GM18867 (cell line): Measurements from ENCODE around the gene SH3GL2.
"Not testable (repeated sequence)": the region's sequence is repeated elsewhere in the genome, so short reads cannot be mapped to it uniquely, and the experiment has no call there.

ENCODE experiments used
- ATAC-seq: cut with Tn5 transposase; IDR thresholded peaks from one replicate; pipeline ENCODE4 v1.9.1; 2021; ENCODE audit warnings: mild to moderate bottlenecking, moderate library complexity; ENCODE audit not compliant: unreplicated experiment

SH3GL2 gene

GRCh38 chr9:17739736-17740135, 160.9 kb downstream of the SH3GL2 start:
- ATAC-seq: no peak

- no peak for ATAC-seq
Measured at GRCh38 chr9:17742067-17742466, 163.2 kb downstream of the SH3GL2 start.

GRCh38 chr9:17744786-17745185, 165.9 kb downstream of the SH3GL2 start:
- no peak for ATAC-seq

- ATAC-seq: no peak
Measured at GRCh38 chr9:17750269-17750668, 171.4 kb downstream of the SH3GL2 start.

GRCh38 chr9:17751486-17751885, 172.6 kb downstream of the SH3GL2 start:
- ATAC-seq: no peak

- no peak for ATAC-seq
Measured at GRCh38 chr9:17752021-17752420, 173.2 kb downstream of the SH3GL2 start.

GRCh38 chr9:17757816-17758215, 178.9 kb downstream of the SH3GL2 start:
- no peak for ATAC-seq

GRCh38 chr9:17760250-17760649, 181.4 kb downstream of the SH3GL2 start:
- ATAC-seq: no peak

- ATAC-seq: no peak
Measured at GRCh38 chr9:17761984-17762676, 183.3 kb downstream of the SH3GL2 start.

GRCh38 chr9:17764306-17764705, 185.4 kb downstream of the SH3GL2 start:
- ATAC-seq: no peak

GRCh38 chr9:17765131-17765530, 186.3 kb downstream of the SH3GL2 start:
- not testable (repeated sequence) for ATAC-seq

- no peak for ATAC-seq
Measured at GRCh38 chr9:17772223-17772622, 193.4 kb downstream of the SH3GL2 start.

GRCh38 chr9:17775656-17776055, 196.8 kb downstream of the SH3GL2 start:
- no peak for ATAC-seq

GRCh38 chr9:17776735-17777134, 197.9 kb downstream of the SH3GL2 start:
- no peak for ATAC-seq

- no peak for ATAC-seq
Measured at GRCh38 chr9:17777465-17777864, 198.6 kb downstream of the SH3GL2 start.

GRCh38 chr9:17782430-17783149, 203.7 kb downstream of the SH3GL2 start:
- no peak for ATAC-seq

GRCh38 chr9:17783227-17783626, 204.4 kb downstream of the SH3GL2 start:
- no peak for ATAC-seq

- ATAC-seq: no peak
Measured at GRCh38 chr9:17789316-17789715, 210.4 kb downstream of the SH3GL2 start.

- ATAC-seq: peak; percentile 75
Measured at GRCh38 chr9:17793713-17794622, 215.1 kb downstream of the SH3GL2 start.

GRCh38 chr9:17795744-17796143, 216.9 kb downstream of the SH3GL2 start:
- no peak for ATAC-seq

- ATAC-seq: no peak
Measured at GRCh38 chr9:17799369-17799768, 220.5 kb downstream of the SH3GL2 start.
